OCI-LY7 (cell line): ENCODE measurements around the gene ZNF254. TPM values are rescaled to one million over a fixed set of nuclear protein-coding genes. Genes with fewer than 3 reads are reported as not detected.

Experiments used
- BruUV-seq: library from RNA; stranded (reverse); fragments of 400-500 nt; replicated peaks from 2 replicates; lab custom pipeline; 2021; lab: Mats Ljungman, UMichigan
- CTCF ChIA-PET: fragments of 300-600 bp; sonication (Branson Sonifier 250); formaldehyde crosslinking; loops from one replicate; lab custom pipeline; 2022; ENCODE audit warnings: antibody characterized with exemption; ENCODE audit not compliant: unreplicated experiment; lab: Charles Lee
- POLR2A ChIA-PET: fragments of 300-600 bp; sonication (Branson Sonifier 250); formaldehyde crosslinking; loops from one replicate; lab custom pipeline; 2022; ENCODE audit warnings: antibody characterized with exemption; lab: Charles Lee
- DNase-seq: peaks from one replicate; pipeline ENCODE4 v3.0.0-alpha.2; 2015; ENCODE audit warnings: low spot score
- H2AFZ ChIP-seq: fragments of 200-600 bp; sonication (generic), shearing (Covaris generic); 2 replicates; pipeline ENCODE4 v1.6.1; 2014; ENCODE audit warnings: mild to moderate bottlenecking, antibody characterized with exemption, low read length, moderate library complexity
- H3K27ac ChIP-seq: fragments of 200-600 bp; sonication (generic); 2 replicates; pipeline ENCODE4 v1.5.1; 2014; ENCODE audit warnings: mixed run types, low read depth, mild to moderate bottlenecking, moderate library complexity, low read length, inconsistent platforms; ENCODE audit not compliant: poor library complexity, severe bottlenecking
- H3K36me3 ChIP-seq: fragments of 200-600 bp; sonication (generic); 2 replicates; pipeline ENCODE4 v1.6.1; 2014; ENCODE audit warnings: mild to moderate bottlenecking, antibody characterized with exemption, low read length, moderate library complexity, mixed read lengths; ENCODE audit not compliant: insufficient read depth
- H3K4me1 ChIP-seq: fragments of 200-600 bp; sonication (generic); 2 replicates; pipeline ENCODE4 v1.5.1; 2014; ENCODE audit warnings: mild to moderate bottlenecking, low read length; ENCODE audit not compliant: insufficient read depth, poor library complexity, severe bottlenecking
- H3K4me2 ChIP-seq: fragments of 200-600 bp; sonication (generic); 2 replicates; pipeline ENCODE4 v1.6.1; 2014; ENCODE audit warnings: mild to moderate bottlenecking, low read length
- H3K4me3 ChIP-seq: fragments of 200-600 bp; sonication (generic); 2 replicates; pipeline ENCODE4 v1.5.1; 2014; ENCODE audit warnings: mild to moderate bottlenecking, low read depth, low read length; ENCODE audit not compliant: poor library complexity, severe bottlenecking
- H3K79me2 ChIP-seq: fragments of 200-600 bp; sonication (generic); 2 replicates; pipeline ENCODE4 v1.6.1; 2016; ENCODE audit warnings: low read depth, mild to moderate bottlenecking, low read length, moderate library complexity, mixed read lengths; ENCODE audit not compliant: insufficient read depth
- H3K9me2 ChIP-seq: fragments of 200-600 bp; sonication (generic); 2 replicates; pipeline ENCODE4 v1.6.1; 2016; ENCODE audit warnings: mild to moderate bottlenecking, low read length, mixed read lengths; ENCODE audit not compliant: insufficient read depth
- H3K9me3 ChIP-seq: fragments of 200-600 bp; sonication (generic); 2 replicates; pipeline ENCODE4 v1.6.1; 2014; ENCODE audit warnings: mild to moderate bottlenecking, mixed run types, low read length, mixed read lengths
- H4K20me1 ChIP-seq: fragments of 200-600 bp; sonication (generic); 2 replicates; pipeline ENCODE4 v1.6.1; 2014; ENCODE audit warnings: mild to moderate bottlenecking, antibody characterized with exemption, low read length, moderate library complexity, mixed read lengths; ENCODE audit not compliant: insufficient read depth
- EZH2phosphoT487 ChIP-seq: fragments of 200-600 bp; sonication (generic); IDR thresholded peaks from 2 replicates; pipeline ENCODE4 v1.6.1; 2018; ENCODE audit warnings: low read depth, borderline replicate concordance, mild to moderate bottlenecking, mixed run types, antibody characterized with exemption, low read length, moderate library complexity, mixed read lengths
- intact Hi-C: fragments of 100-400 bp; cut with micrococcal nuclease; formaldehyde crosslinking; loops from one replicate; pipeline ENCODE4 v1.10.0; 2022; ENCODE audit not compliant: unreplicated experiment
- total RNA-seq, 2 experiments: library from RNA; depleted of rRNA in 1 of 2; stranded (reverse); fragments of >200 nt in 1 of 2; shearing (Covaris generic) in 1 of 2; gene quantifications; 2 replicates each; pipeline ENCODE4 v1.2.3, GENCODE V29; 2014 to 2022
- TF ChIP-seq, protein P1 (sequence below): fragments of 200-600 bp; sonication (generic); conservative IDR thresholded peaks from 2 replicates; pipeline ENCODE4 v1.5.1; 2014; ENCODE audit warnings: mild to moderate bottlenecking, antibody characterized with exemption, low read length, moderate library complexity, mixed read lengths

ZNF254 gene
- total RNA-seq, 2 experiments from 2014 or later = 10.1 to 12.2 TPM

DNA sequence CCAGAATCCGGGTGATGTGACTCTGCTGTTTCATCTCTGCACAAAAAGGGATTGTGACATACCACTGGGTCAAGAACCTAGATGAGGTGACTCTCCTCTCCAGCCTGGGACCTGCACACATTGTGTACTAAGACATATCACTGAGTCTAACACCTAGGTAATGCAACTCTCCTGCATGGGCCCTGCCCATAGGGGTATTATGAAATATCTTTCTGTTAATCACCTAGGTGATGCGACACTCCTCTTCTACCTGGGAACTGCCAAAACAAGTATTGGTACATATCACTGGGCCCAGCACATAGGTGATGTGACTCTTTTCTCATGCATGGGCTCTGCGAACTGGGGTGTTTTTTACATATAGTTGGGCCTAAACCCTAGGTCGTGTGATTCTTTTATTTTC, 35.5 kb upstream of the ZNF254 start:
- no peaks in the 10 kb centered on the region for H3K9me3 ChIP-seq
- no peak overlapping the region for H2AFZ ChIP-seq
- no peaks in the 10 kb centered on the region for H3K9me2 ChIP-seq
- H3K4me2 ChIP-seq = no peak overlapping the region
- POLR2A ChIA-PET = no interaction called here
- intact Hi-C loops = no loop called here
- TF ChIP-seq, protein P1, sequence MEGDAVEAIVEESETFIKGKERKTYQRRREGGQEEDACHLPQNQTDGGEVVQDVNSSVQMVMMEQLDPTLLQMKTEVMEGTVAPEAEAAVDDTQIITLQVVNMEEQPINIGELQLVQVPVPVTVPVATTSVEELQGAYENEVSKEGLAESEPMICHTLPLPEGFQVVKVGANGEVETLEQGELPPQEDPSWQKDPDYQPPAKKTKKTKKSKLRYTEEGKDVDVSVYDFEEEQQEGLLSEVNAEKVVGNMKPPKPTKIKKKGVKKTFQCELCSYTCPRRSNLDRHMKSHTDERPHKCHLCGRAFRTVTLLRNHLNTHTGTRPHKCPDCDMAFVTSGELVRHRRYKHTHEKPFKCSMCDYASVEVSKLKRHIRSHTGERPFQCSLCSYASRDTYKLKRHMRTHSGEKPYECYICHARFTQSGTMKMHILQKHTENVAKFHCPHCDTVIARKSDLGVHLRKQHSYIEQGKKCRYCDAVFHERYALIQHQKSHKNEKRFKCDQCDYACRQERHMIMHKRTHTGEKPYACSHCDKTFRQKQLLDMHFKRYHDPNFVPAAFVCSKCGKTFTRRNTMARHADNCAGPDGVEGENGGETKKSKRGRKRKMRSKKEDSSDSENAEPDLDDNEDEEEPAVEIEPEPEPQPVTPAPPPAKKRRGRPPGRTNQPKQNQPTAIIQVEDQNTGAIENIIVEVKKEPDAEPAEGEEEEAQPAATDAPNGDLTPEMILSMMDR = no peak
- TF ChIP-seq EZH2phosphoT487 = no peak
- no TSS peak for BruUV-seq
- H3K4me3 ChIP-seq = no peak overlapping the region
- no peak overlapping the region for H3K27ac ChIP-seq
- CTCF ChIA-PET = no interaction called here
- no peaks in the 10 kb centered on the region for H3K4me1 ChIP-seq
- peaks cover 41% of the 10 kb centered on the region for H3K36me3 ChIP-seq
- no peak for DNase-seq
- no peaks in the 10 kb centered on the region for H3K79me2 ChIP-seq
- H4K20me1 ChIP-seq = no peaks in the 10 kb centered on the region

DNA sequence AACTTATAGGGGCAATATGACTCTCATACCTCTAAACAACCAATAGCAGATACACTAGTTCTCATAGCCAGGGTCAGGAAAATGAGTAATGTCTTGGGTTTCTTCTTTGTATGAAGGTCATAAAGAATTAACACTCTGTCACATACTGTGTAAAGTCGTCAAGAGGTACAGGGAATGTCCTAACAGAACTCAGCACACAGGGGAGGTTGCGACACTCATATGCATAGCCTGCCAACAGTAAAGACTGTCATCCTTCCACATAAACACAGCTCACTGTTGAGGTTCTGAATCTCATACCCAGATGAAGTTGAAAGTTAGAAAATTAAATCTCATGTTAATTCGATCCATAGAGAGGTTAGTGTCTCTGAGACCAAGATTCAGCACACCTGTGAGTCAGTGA, 34.2 kb upstream of the ZNF254 start:
- no TSS peak for BruUV-seq
- POLR2A ChIA-PET = no interaction called here
- Histone ChIP-seq H4K20me1 (no peaks in the 10 kb centered on the region), H3K9me2 (no peaks in the 10 kb centered on the region), H3K36me3 (peaks cover 40% of the 10 kb centered on the region), H3K4me2 (no peak overlapping the region), H3K4me1 (no peaks in the 10 kb centered on the region), H3K27ac (no peak overlapping the region), H3K4me3 (no peak overlapping the region), H3K9me3 (no peaks in the 10 kb centered on the region), H3K79me2 (no peaks in the 10 kb centered on the region), H2AFZ (no peak overlapping the region)
- no peak for TF ChIP-seq EZH2phosphoT487
- TF ChIP-seq, protein P1 = no peak
- CTCF ChIA-PET = no interaction called here
- intact Hi-C loops = no loop called here
- DNase-seq = no peak

DNA sequence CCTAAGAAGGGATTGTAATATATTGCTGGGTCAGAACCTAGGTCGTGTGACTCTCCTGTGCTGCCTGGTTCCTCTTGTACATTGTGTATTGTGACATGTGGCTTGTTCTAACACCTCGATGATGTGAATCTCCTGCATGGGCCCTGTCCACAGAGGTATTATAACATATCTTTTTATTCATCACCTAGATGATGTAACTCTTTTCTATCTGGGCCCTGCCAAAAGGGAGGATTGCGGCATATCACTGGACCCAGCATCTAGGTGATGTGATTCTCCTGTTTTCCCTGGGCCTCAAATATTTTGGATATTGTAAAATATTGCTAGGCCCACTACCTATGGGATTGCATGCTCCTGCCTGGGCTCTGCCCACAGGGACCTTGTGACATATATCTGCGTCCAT, 33.4 kb upstream of the ZNF254 start:
- Histone ChIP-seq H3K36me3 (peaks cover 32% of the 10 kb centered on the region), H3K4me1 (no peaks in the 10 kb centered on the region), H2AFZ (no peak overlapping the region), H4K20me1 (no peaks in the 10 kb centered on the region), H3K9me2 (no peaks in the 10 kb centered on the region), H3K27ac (no peak overlapping the region), H3K79me2 (no peaks in the 10 kb centered on the region), H3K9me3 (no peaks in the 10 kb centered on the region), H3K4me3 (no peak overlapping the region), H3K4me2 (no peak overlapping the region)
- BruUV-seq = no TSS peak
- DNase-seq = no peak
- CTCF ChIA-PET = no interaction called here
- POLR2A ChIA-PET = no interaction called here
- intact Hi-C loops = no loop called here
- no peak for TF ChIP-seq EZH2phosphoT487
- TF ChIP-seq, protein P1 = no peak
